GM06990 (cell line): ENCODE measurements around the gene GOLGA6A.
"Not testable (repeated sequence)": the region's sequence is repeated elsewhere in the genome, so short reads cannot be mapped to it uniquely, and the experiment has no call there.

ENCODE experiments used
- DNase-seq: peaks from one replicate; pipeline ENCODE4 v3.0.0-alpha.2; 2011; ENCODE audit not compliant: insufficient read length; ENCODE audit errors: extremely low read depth
- H3K27me3 ChIP-seq: replicated peaks from 2 replicates; pipeline ENCODE4 v1.6.0; 2011; ENCODE audit warnings: low read length; ENCODE audit not compliant: control insufficient read depth, insufficient read depth
- H3K36me3 ChIP-seq: 2 replicates; pipeline ENCODE4 v1.5.1; 2011; ENCODE audit warnings: low read length; ENCODE audit not compliant: control insufficient read depth, insufficient read depth
- H3K4me3 ChIP-seq: replicated peaks from 2 replicates; pipeline ENCODE4 v1.5.1; 2011; ENCODE audit warnings: low read depth, mild to moderate bottlenecking, control low read depth, low read length
- CTCF ChIP-seq: IDR thresholded peaks from 2 replicates; pipeline ENCODE4 v1.5.1; 2011; ENCODE audit warnings: low read length, control low read depth, mild to moderate bottlenecking, inconsistent platforms; ENCODE audit not compliant: insufficient read depth, poor library complexity, severe bottlenecking

Gene GOLGA6A

GRCh38 chr15:74109713-74110112 lies 27.4 kb upstream of the GOLGA6A start:
- Histone ChIP-seq H3K27me3 (no peaks in the 10 kb centered on the region), H3K36me3 (no peaks in the 10 kb centered on the region), H3K4me3 (no peak overlapping the region)
- no peak for DNase-seq
- TF ChIP-seq CTCF: no peak

- H3K36me3 ChIP-seq, DNase-seq, H3K27me3 ChIP-seq, H3K4me3 ChIP-seq: not testable (repeated sequence)
- TF ChIP-seq CTCF: peak; percentile 24
Measured at GRCh38 chr15:74108611-74109010, 26.3 kb upstream of the GOLGA6A start.

- no peak for TF ChIP-seq CTCF
Measured at GRCh38 chr15:74108111-74108510, 25.8 kb upstream of the GOLGA6A start.

GRCh38 chr15:74099963-74100733 lies 17.8 kb upstream of the GOLGA6A start:
- DNase-seq: peak; percentile 66
- not testable (repeated sequence) for H3K27me3 ChIP-seq, H3K36me3 ChIP-seq
- H3K4me3 ChIP-seq: peak overlapping the region; percentile 43

More at GRCh38 chr15:74108111-74108510, 25.8 kb upstream of the GOLGA6A start:
- Histone ChIP-seq H3K36me3 (no peaks in the 10 kb centered on the region), H3K27me3 (no peaks in the 10 kb centered on the region), H3K4me3 (no peak overlapping the region)
- no peak for DNase-seq

GRCh38 chr15:74096753-74097474 lies 14.6 kb upstream of the GOLGA6A start:
- not testable (repeated sequence) for H3K36me3 ChIP-seq, H3K4me3 ChIP-seq, H3K27me3 ChIP-seq, DNase-seq

GRCh38 chr15:74095610-74096009 lies 13.3 kb upstream of the GOLGA6A start:
- not testable (repeated sequence) for DNase-seq, H3K4me3 ChIP-seq, H3K36me3 ChIP-seq, H3K27me3 ChIP-seq

GRCh38 chr15:74094567-74094966 lies 12.2 kb upstream of the GOLGA6A start:
- DNase-seq, H3K27me3 ChIP-seq, H3K4me3 ChIP-seq, H3K36me3 ChIP-seq: not testable (repeated sequence)

GRCh38 chr15:74075781-74076180 lies 6.6 kb downstream of the GOLGA6A start:
- not testable (repeated sequence) for H3K4me3 ChIP-seq, DNase-seq, H3K36me3 ChIP-seq, H3K27me3 ChIP-seq
